Fibroblast of mammary gland (primary cell): ENCODE data around the gene SDF2L1.
"Not testable (repeated sequence)": the region's sequence is repeated elsewhere in the genome, so short reads cannot be mapped to it uniquely, and the experiment has no call there.

Experiments used
- DNase-seq: peaks from one replicate; pipeline ENCODE4 v3.0.0-alpha.2; 2010; ENCODE audit warnings: low read depth
- H3K4me3 ChIP-seq: 2 replicates; pipeline ENCODE4 v1.5.1; 2011; ENCODE audit warnings: low read depth, mild to moderate bottlenecking, low read length, moderate library complexity; ENCODE audit not compliant: control insufficient read depth
- CTCF ChIP-seq: conservative IDR thresholded peaks from 2 replicates; pipeline ENCODE4 v1.5.1; 2011; ENCODE audit warnings: low read depth, low read length, inconsistent platforms; ENCODE audit not compliant: control insufficient read depth, insufficient read depth

SDF2L1 gene

GRCh38 chr22:21687685-21688259, 45.7 kb downstream of the SDF2L1 start:
- DNase-seq: no peak
- H3K4me3 ChIP-seq: no peak overlapping the region
- no peak for TF ChIP-seq CTCF

GRCh38 chr22:21688341-21688705, 46.2 kb downstream of the SDF2L1 start:
- no peak overlapping the region for H3K4me3 ChIP-seq
- no peak for DNase-seq
- no peak for TF ChIP-seq CTCF

- no peak overlapping the region for H3K4me3 ChIP-seq
- no peak for DNase-seq
- no peak for TF ChIP-seq CTCF
These were observed 46.7 kb downstream of the SDF2L1 start for GRCh38 chr22:21688706-21689381.

GRCh38 chr22:21690401-21690801, 48.3 kb downstream of the SDF2L1 start:
- H3K4me3 ChIP-seq: no peak overlapping the region
- no peak for DNase-seq
- no peak for TF ChIP-seq CTCF

GRCh38 chr22:21691816-21692215, 49.7 kb downstream of the SDF2L1 start:
- TF ChIP-seq CTCF: no peak
- no peak for DNase-seq
- no peak overlapping the region for H3K4me3 ChIP-seq

- not testable (repeated sequence) for H3K4me3 ChIP-seq, DNase-seq
These were observed 50.8 kb downstream of the SDF2L1 start for GRCh38 chr22:21692856-21693255.

- no peak overlapping the region for H3K4me3 ChIP-seq
- TF ChIP-seq CTCF: no peak
- no peak for DNase-seq
These were observed 51.4 kb downstream of the SDF2L1 start for GRCh38 chr22:21693333-21693998.
